Measurements from ENCODE around the gene BRCA2.

- TF ChIP-seq CTCF (IDR thresholded peaks at IDR 0.05) (no peak), EZH2 (IDR thresholded peaks at IDR 0.05; ENCODE audit: borderline replicate concordance, insufficient read depth, low read depth, low read length, poor library complexity, severe bottlenecking) (no peak)
Observed at GRCh38 chr13:32409561-32410421, 94.5 kb downstream of the BRCA2 start.

Data from B cell (primary cell).